Measurements from ENCODE around the gene CSRP1. TPM values are rescaled to one million over a fixed set of nuclear protein-coding genes. Genes with fewer than 3 reads are reported as not detected.

The CSRP1 gene
- total RNA-seq, 1 donor from 2014 or later, result 729 TPM

- intact Hi-C loops (cut with DNase I), result no loop called here
- H3K4me3 ChIP-seq, result no peak overlapping the region
These were observed 9.7 kb upstream of the CSRP1 start for GRCh38 chr1:201516511-201517127.

GRCh38 chr1:201515895-201516294 lies 9.0 kb upstream of the CSRP1 start:
- Histone ChIP-seq H3K4me3 (no peak overlapping the region), H3K27ac (no peak overlapping the region), H3K36me3 (no peaks in the 10 kb centered on the region), H3K4me1 (peaks cover 25% of the 10 kb centered on the region), H3K27me3 (no peaks in the 10 kb centered on the region), H3K9me3 (no peaks in the 10 kb centered on the region)
- intact Hi-C loops (cut with DNase I), result no loop called here
- no peak for DNase-seq (ENCODE audit: extremely low spot score in 2 of 2)
- TF ChIP-seq POLR2A (IDR thresholded peaks at IDR 0.05) (no peak), CTCF (IDR thresholded peaks at IDR 0.05) (no peak), POLR2AphosphoS5 (IDR thresholded peaks at IDR 0.05; ENCODE audit: insufficient read depth in 1 of 2, low read depth in 1 of 2) (no peak)

More at GRCh38 chr1:201516511-201517127, 9.7 kb upstream of the CSRP1 start:
- H3K27me3 ChIP-seq, result no peaks in the 10 kb centered on the region
- H3K9me3 ChIP-seq, result no peaks in the 10 kb centered on the region
- peaks cover 21% of the 10 kb centered on the region for H3K4me1 ChIP-seq
- TF ChIP-seq POLR2AphosphoS5 (IDR thresholded peaks at IDR 0.05; ENCODE audit: insufficient read depth in 1 of 2, low read depth in 1 of 2) (no peak), CTCF (IDR thresholded peaks at IDR 0.05) (no peak), POLR2A (IDR thresholded peaks at IDR 0.05) (no peak)
- no peak for DNase-seq (ENCODE audit: extremely low spot score in 2 of 2)
- H3K36me3 ChIP-seq, result no peaks in the 10 kb centered on the region
- H3K27ac ChIP-seq, result no peak overlapping the region

- no peaks in the 10 kb centered on the region for H3K27me3 ChIP-seq
- TF ChIP-seq POLR2AphosphoS5 (IDR thresholded peaks at IDR 0.05; ENCODE audit: insufficient read depth in 1 of 2, low read depth in 1 of 2) (no peak), POLR2A (IDR thresholded peaks at IDR 0.05) (no peak), CTCF (IDR thresholded peaks at IDR 0.05) (no peak)
- DNase-seq (ENCODE audit: extremely low spot score in 2 of 2), result no peak
- peaks cover 25% of the 10 kb centered on the region for H3K4me1 ChIP-seq
- H3K36me3 ChIP-seq, result no peaks in the 10 kb centered on the region
- H3K9me3 ChIP-seq, result no peaks in the 10 kb centered on the region
- intact Hi-C loops (cut with DNase I), result no loop called here
- no peak overlapping the region for H3K27ac ChIP-seq
- no peak overlapping the region for H3K4me3 ChIP-seq
These were observed 8.3 kb upstream of the CSRP1 start for GRCh38 chr1:201515062-201515750.

- TF ChIP-seq POLR2A (IDR thresholded peaks at IDR 0.05), result no peak
- no peak for TF ChIP-seq CTCF (IDR thresholded peaks at IDR 0.05)
- TF ChIP-seq POLR2AphosphoS5 (IDR thresholded peaks at IDR 0.05; ENCODE audit: insufficient read depth in 1 of 2, low read depth in 1 of 2), result no peak
- DNase-seq (ENCODE audit: extremely low spot score in 2 of 2), result no peak
- no peaks in the 10 kb centered on the region for H3K9me3 ChIP-seq
- H3K27me3 ChIP-seq, result no peaks in the 10 kb centered on the region
- peaks cover 25% of the 10 kb centered on the region for H3K4me1 ChIP-seq
- H3K36me3 ChIP-seq, result no peaks in the 10 kb centered on the region
- H3K27ac ChIP-seq, result no peak overlapping the region
- H3K4me3 ChIP-seq, result no peak overlapping the region
- intact Hi-C loops (cut with DNase I), result loop anchor here (5.0 kb wide), 1 partner anchor 77 kb away; no protein-coding TSS in a partner anchor
These were observed 7.5 kb upstream of the CSRP1 start for GRCh38 chr1:201514466-201514865.
